Body of pancreas (tissue), 4 donors: ENCODE results near the gene LMNA. TPM values are rescaled to one million over a fixed set of nuclear protein-coding genes. Genes with fewer than 3 reads are reported as not detected.
A peak's percentile ranks its signal among the peaks of the same experiment; 100 is the strongest.

Experiments
- ATAC-seq: fragments of 150-250 bp; one replicate; pipeline ENCODE4 v1.9.1; 2016
- DNase-seq, 4 donors: peaks; one replicate each; pipeline ENCODE4 v3.0.0-alpha.2; 2019
- H3K27ac ChIP-seq, 4 donors: fragments of 200-600 bp; sonication (generic); 1 replicate in 3 of 4; 2 replicates in 1 of 4; pipeline versions ENCODE4 v1.5.1 to v1.6.1; 2016 to 2019; ENCODE audit warnings: mild to moderate bottlenecking in 1 of 4, mixed read lengths in 1 of 4, moderate library complexity in 1 of 4
- H3K27me3 ChIP-seq, 2 donors: fragments of 200-600 bp; sonication (generic); one replicate each; pipeline ENCODE4 v1.6.0; 2016; ENCODE audit warnings: mild to moderate bottlenecking in 1 of 2
- H3K36me3 ChIP-seq, 2 donors: fragments of 200-600 bp; sonication (generic); replicated peaks in 1 of 2; 2 replicates each; pipeline ENCODE4 v1.5.1; 2016; ENCODE audit warnings: low read depth in 2 of 2; ENCODE audit not compliant: insufficient read depth in 1 of 2
- H3K4me1 ChIP-seq: fragments of 200-600 bp; sonication (generic); one replicate; pipeline ENCODE4 v1.6.0; 2016
- H3K4me3 ChIP-seq, 2 donors: fragments of 200-600 bp; sonication (generic); 1 replicate in 1 of 2; 2 replicates in 1 of 2; pipeline ENCODE4 v1.5.1; 2016 to 2019
- H3K9me3 ChIP-seq, 3 donors: fragments of 200-600 bp; sonication (generic); 1 replicate in 2 of 3; 2 replicates in 1 of 3; pipeline ENCODE4 v1.5.1; 2016
- CTCF ChIP-seq, 7 experiments: fragments of 450-650 bp in 4 of 7; fragments of 200-600 bp in 3 of 7; sonication (generic) in 3 of 7; IDR thresholded peaks; one replicate each; pipeline ENCODE4 v1.5.1; 2016 to 2019; ENCODE audit warnings: antibody characterized with exemption in 7 of 7
- POLR2A ChIP-seq, 3 donors: fragments of 450-650 bp; IDR thresholded peaks; one replicate each; pipeline ENCODE4 v1.6.1; 2016; ENCODE audit warnings: antibody characterized with exemption in 3 of 3, mild to moderate bottlenecking in 2 of 3
- WGBS, 2 donors: methylation state at CpG; one replicate each; pipeline ENCODE4 v1.1.5; 2017; 5-methylcytosine and 5-hydroxymethylcytosine counted together
- intact Hi-C: fragments of 100-400 bp; cut with DNase I; formaldehyde crosslinking; loops from one replicate; pipeline ENCODE4 v1.15.1; 2023
- total RNA-seq, 2 donors: library from RNA; depleted of rRNA; stranded (reverse); fragments of >200 nt; gene quantifications; one replicate each; pipeline ENCODE4 v1.1.0, GENCODE V29; 2016

Gene LMNA
- total RNA-seq, 2 donors from 2014 or later, result 152 to 186 TPM

- 59 to 80% methylated on average over 2 to 4 of the region's 4 CpGs for WGBS, 2 donors
- DNase-seq (no peak), ATAC-seq (no peak)
- Histone ChIP-seq H3K9me3 (no peaks in the 10 kb centered on the region), H3K4me3 (no peak overlapping the region), H3K27me3 (no peaks in the 10 kb centered on the region), H3K36me3 (no peaks in the 10 kb centered on the region), H3K27ac (no peak overlapping the region), H3K4me1 (peaks cover 23% of the 10 kb centered on the region)
- intact Hi-C loops, result no loop called here
- TF ChIP-seq CTCF (IDR thresholded peaks at IDR 0.05), result no peak
- TF ChIP-seq POLR2A (IDR thresholded peaks at IDR 0.05), result no peak
Measured at GRCh38 chr1:156080863-156081179, 33.7 kb upstream of the LMNA start.

- Histone ChIP-seq H3K9me3 (no peaks in the 10 kb centered on the region), H3K4me3 (no peak overlapping the region), H3K4me1 (peaks cover 18% of the 10 kb centered on the region), H3K36me3 (no peaks in the 10 kb centered on the region), H3K27me3 (no peaks in the 10 kb centered on the region), H3K27ac (no peak overlapping the region)
- intact Hi-C loops, result no loop called here
- DNase-seq (no peak), ATAC-seq (no peak)
- WGBS, 2 donors, result 18 to 32% methylated on average over 8 to 39 of the region's 61 CpGs
- TF ChIP-seq POLR2A (IDR thresholded peaks at IDR 0.05), result no peak
- TF ChIP-seq CTCF (IDR thresholded peaks at IDR 0.05), result no peak
Measured at GRCh38 chr1:156081180-156081916, 33.2 kb upstream of the LMNA start.

- ATAC-seq, result no peak
- 0 to 4% methylated on average over 3 to 7 of the region's 10 CpGs for WGBS, 2 donors
- no peaks in the 10 kb centered on the region for H3K36me3 ChIP-seq
- H3K27ac ChIP-seq, result no peak overlapping the region
- H3K9me3 ChIP-seq, result no peaks in the 10 kb centered on the region
- no peak for DNase-seq
- no peaks in the 10 kb centered on the region for H3K27me3 ChIP-seq
- intact Hi-C loops, result no loop called here
- peak overlapping the region; percentile 50 to 93 for H3K4me3 ChIP-seq
- peaks cover 23% of the 10 kb centered on the region for H3K4me1 ChIP-seq
- TF ChIP-seq CTCF (IDR thresholded peaks at IDR 0.05), result no peak
- no peak for TF ChIP-seq POLR2A (IDR thresholded peaks at IDR 0.05)
Measured at GRCh38 chr1:156081917-156082308, 32.6 kb upstream of the LMNA start.

- Histone ChIP-seq H3K36me3 (no peaks in the 10 kb centered on the region), H3K4me1 (peaks cover 24% of the 10 kb centered on the region), H3K9me3 (no peaks in the 10 kb centered on the region), H3K27me3 (no peaks in the 10 kb centered on the region), H3K4me3 (peak within 1 kb of the TSS; percentile 50 to 93), H3K27ac (peak within 1 kb of the TSS in 3 of 4 donors; percentile 28 to 62 (median 30))
- DNase-seq (peak; percentile 61 to 74 (median 70)), ATAC-seq (peak; percentile 83)
- intact Hi-C loops, result no loop called here
- peak in 2 of 3 donors; percentile 8 to 29 for TF ChIP-seq POLR2A (IDR thresholded peaks at IDR 0.05)
- no peak for TF ChIP-seq CTCF (IDR thresholded peaks at IDR 0.05)
- WGBS, 2 donors, result 0 to 3% methylated on average over 20 to 56 of the region's 62 CpGs
Measured at GRCh38 chr1:156082309-156083091, 32.0 kb upstream of the LMNA start, which contains the start of gene MEX3A. Gene MEX3A (minus strand): TSS chr1:156082465. CDS start chr1:156081998, 467 bp downstream.
